Mesothelial cell of epicardium (in vitro differentiated cells): Measurements from ENCODE around the gene MRPS12. TPM values are rescaled to one million over a fixed set of nuclear protein-coding genes. Genes with fewer than 3 reads are reported as not detected.

Experiments used
- DNase-seq, 2 experiments: peaks; one replicate each; pipeline ENCODE4 v3.0.0; 2021; ENCODE audit warnings: low spot score in 2 of 2; ENCODE audit not compliant: unreplicated experiment in 2 of 2
- H3K27ac Mint-ChIP-seq: 2 replicates; pipeline ENCODE4 v1.8.0; 2021; ENCODE audit warnings: mixed read lengths
- H3K27me3 Mint-ChIP-seq: 2 replicates; pipeline ENCODE4 v1.8.0; 2021; ENCODE audit warnings: low read depth, mixed read lengths
- H3K36me3 Mint-ChIP-seq: 2 replicates; pipeline ENCODE4 v1.8.0; 2021; ENCODE audit warnings: mixed read lengths
- H3K4me1 Mint-ChIP-seq: 2 replicates; pipeline ENCODE4 v1.8.0; 2021; ENCODE audit warnings: mixed read lengths
- H3K4me3 Mint-ChIP-seq: 2 replicates; pipeline ENCODE4 v1.8.0; 2021; ENCODE audit warnings: mild to moderate bottlenecking, moderate library complexity, mixed read lengths
- H3K9me3 Mint-ChIP-seq: 2 replicates; pipeline ENCODE4 v1.8.0; 2021; ENCODE audit warnings: mixed read lengths
- total RNA-seq: library from RNA; stranded (reverse); gene quantifications from 3 replicates; pipeline ENCODE4 v1.2.1, GENCODE V29; 2021
- TF ChIP-seq, protein P1 (sequence below): fragments of 200-600 bp; sonication (generic); IDR thresholded peaks from one replicate; pipeline ENCODE4 v1.5.0; 2021; ENCODE audit warnings: antibody characterized with exemption; ENCODE audit not compliant: unreplicated experiment

MRPS12 gene
- total RNA-seq, 1 donor from 2014 or later = 24.3 TPM

DNA sequence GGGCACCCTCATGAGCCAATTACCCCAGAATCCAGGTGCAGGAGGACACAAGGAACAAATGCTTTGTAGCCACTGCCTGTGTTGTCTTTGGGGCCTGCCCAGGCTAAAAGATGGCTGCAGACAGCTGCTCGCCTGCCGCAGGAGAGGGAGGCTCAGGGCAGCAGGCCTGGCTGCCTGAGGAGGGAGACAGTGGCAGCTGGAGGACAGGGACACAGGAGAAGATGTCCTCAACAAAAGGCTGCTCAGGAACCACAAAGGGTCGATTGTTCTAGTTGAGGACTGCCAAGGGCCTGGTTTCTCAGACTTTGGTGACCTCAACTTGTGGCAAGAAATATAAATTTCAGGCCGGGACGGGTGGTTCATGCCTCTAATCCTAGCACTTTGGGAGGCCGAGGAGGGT, 39.0 kb upstream of the MRPS12 start:
- TF ChIP-seq, protein P1, sequence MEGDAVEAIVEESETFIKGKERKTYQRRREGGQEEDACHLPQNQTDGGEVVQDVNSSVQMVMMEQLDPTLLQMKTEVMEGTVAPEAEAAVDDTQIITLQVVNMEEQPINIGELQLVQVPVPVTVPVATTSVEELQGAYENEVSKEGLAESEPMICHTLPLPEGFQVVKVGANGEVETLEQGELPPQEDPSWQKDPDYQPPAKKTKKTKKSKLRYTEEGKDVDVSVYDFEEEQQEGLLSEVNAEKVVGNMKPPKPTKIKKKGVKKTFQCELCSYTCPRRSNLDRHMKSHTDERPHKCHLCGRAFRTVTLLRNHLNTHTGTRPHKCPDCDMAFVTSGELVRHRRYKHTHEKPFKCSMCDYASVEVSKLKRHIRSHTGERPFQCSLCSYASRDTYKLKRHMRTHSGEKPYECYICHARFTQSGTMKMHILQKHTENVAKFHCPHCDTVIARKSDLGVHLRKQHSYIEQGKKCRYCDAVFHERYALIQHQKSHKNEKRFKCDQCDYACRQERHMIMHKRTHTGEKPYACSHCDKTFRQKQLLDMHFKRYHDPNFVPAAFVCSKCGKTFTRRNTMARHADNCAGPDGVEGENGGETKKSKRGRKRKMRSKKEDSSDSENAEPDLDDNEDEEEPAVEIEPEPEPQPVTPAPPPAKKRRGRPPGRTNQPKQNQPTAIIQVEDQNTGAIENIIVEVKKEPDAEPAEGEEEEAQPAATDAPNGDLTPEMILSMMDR = no peak
- Mint-ChIP-seq H3K27me3 (no peaks in the 10 kb centered on the region), H3K4me1 (no peaks in the 10 kb centered on the region), H3K36me3 (peaks cover 7% of the 10 kb centered on the region), H3K4me3 (no peak overlapping the region), H3K9me3 (no peaks in the 10 kb centered on the region), H3K27ac (no peak overlapping the region)
- DNase-seq = no peak

GRCh38 chr19:38892841-38893240, 37.9 kb upstream of the MRPS12 start:
- peaks cover 7% of the 10 kb centered on the region for H3K36me3 Mint-ChIP-seq
- H3K4me3 Mint-ChIP-seq = no peak overlapping the region
- H3K27ac Mint-ChIP-seq = no peak overlapping the region
- H3K4me1 Mint-ChIP-seq = no peaks in the 10 kb centered on the region
- no peaks in the 10 kb centered on the region for H3K9me3 Mint-ChIP-seq
- DNase-seq = no peak
- TF ChIP-seq, protein P1 = no peak
- no peaks in the 10 kb centered on the region for H3K27me3 Mint-ChIP-seq

- H3K27ac Mint-ChIP-seq = no peak overlapping the region
- no peak for DNase-seq
- H3K4me3 Mint-ChIP-seq = no peak overlapping the region
- H3K36me3 Mint-ChIP-seq = peaks cover 7% of the 10 kb centered on the region
- no peaks in the 10 kb centered on the region for H3K27me3 Mint-ChIP-seq
- H3K9me3 Mint-ChIP-seq = no peaks in the 10 kb centered on the region
- TF ChIP-seq, protein P1 = no peak
- peaks cover 2% of the 10 kb centered on the region for H3K4me1 Mint-ChIP-seq
Measured at GRCh38 chr19:38893341-38893771, 37.4 kb upstream of the MRPS12 start.

GRCh38 chr19:38894968-38895367, 35.8 kb upstream of the MRPS12 start:
- no peak for DNase-seq
- Mint-ChIP-seq H3K27me3 (no peaks in the 10 kb centered on the region), H3K4me1 (peaks cover 9% of the 10 kb centered on the region), H3K36me3 (peaks cover 2% of the 10 kb centered on the region), H3K9me3 (no peaks in the 10 kb centered on the region), H3K27ac (no peak overlapping the region), H3K4me3 (no peak overlapping the region)
- TF ChIP-seq, protein P1 = no peak

DNA sequence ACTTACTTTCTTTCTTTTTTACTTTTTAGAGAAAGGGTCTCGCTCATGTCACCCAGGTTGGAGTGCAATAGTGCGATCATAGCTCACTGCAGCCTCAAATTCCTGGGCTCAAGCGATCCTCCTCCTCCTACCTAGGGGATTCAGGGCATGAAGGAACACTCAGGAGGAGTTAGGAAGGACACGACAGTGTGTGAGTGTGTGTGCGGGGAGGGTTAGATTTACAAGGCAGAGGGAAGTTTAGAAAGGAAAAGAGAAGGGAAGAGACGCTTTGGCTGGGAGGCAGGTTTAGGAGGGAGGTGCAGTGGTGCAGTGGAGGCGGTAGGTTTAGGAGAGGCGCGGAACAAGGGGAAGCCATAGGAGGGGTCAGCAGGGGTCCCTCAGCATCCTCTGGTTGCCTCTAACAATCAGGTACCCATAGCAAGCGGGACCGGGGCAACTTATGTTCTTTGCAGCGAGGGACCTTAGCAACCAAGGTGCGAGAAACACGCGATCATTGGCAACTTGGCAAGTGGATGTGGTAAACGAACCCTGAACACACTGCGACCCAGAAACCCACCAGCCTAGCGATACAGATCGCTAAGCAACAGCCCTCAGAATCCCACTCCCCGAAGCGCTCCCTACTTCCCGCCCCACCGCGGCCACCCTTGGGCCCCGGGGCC, 31.8 kb upstream of the MRPS12 start:
- H3K27me3 Mint-ChIP-seq = no peaks in the 10 kb centered on the region
- H3K4me3 Mint-ChIP-seq = peak overlapping the region; percentile 99
- TF ChIP-seq, protein P1 = no peak
- no peak for DNase-seq
- H3K27ac Mint-ChIP-seq = peak overlapping the region; percentile 100
- no peaks in the 10 kb centered on the region for H3K9me3 Mint-ChIP-seq
- H3K36me3 Mint-ChIP-seq = peaks cover 3% of the 10 kb centered on the region
- peaks cover 15% of the 10 kb centered on the region for H3K4me1 Mint-ChIP-seq
